HCT116 (cell line): ENCODE measurements around the gene SIPA1L3.

Experiments used
- EZH2 ChIP-seq: fragments of 200-600 bp; sonication (generic); IDR thresholded peaks from 2 replicates; pipeline ENCODE4 v1.6.1; 2017; ENCODE audit warnings: antibody characterized with exemption, mixed run types
- EZH2phosphoT487 ChIP-seq: fragments of 200-600 bp; IDR thresholded peaks from 2 replicates; pipeline ENCODE4 v1.6.1; 2018; ENCODE audit warnings: antibody characterized with exemption, borderline replicate concordance
- JUND ChIP-seq: IDR thresholded peaks from 2 replicates; pipeline ENCODE4 v1.6.1; 2012
- POLR2AphosphoS5 ChIP-seq: IDR thresholded peaks from 2 replicates; pipeline ENCODE4 v1.6.1; 2011; ENCODE audit warnings: mild to moderate bottlenecking, low read depth, low read length, moderate library complexity
- RAD21 ChIP-seq: IDR thresholded peaks from 2 replicates; pipeline ENCODE4 v1.6.1; 2012; ENCODE audit warnings: low read depth, mild to moderate bottlenecking
- YY1 ChIP-seq: IDR thresholded peaks from 2 replicates; pipeline ENCODE4 v1.6.1; 2011; ENCODE audit warnings: low read length, low read depth, moderate library complexity, mild to moderate bottlenecking; ENCODE audit not compliant: insufficient replicate concordance; ENCODE audit errors: extremely low read depth
- TF ChIP-seq, protein P1 (sequence below), 3 experiments: fragments of 200-600 bp in 1 of 3; sonication (generic) in 1 of 3; IDR thresholded peaks in 2 of 3; conservative IDR thresholded peaks in 1 of 3; 2 replicates each; pipeline ENCODE4 v1.5.1; 2012 to 2017; ENCODE audit warnings: low read depth in 2 of 3, low read length in 2 of 3, antibody characterized with exemption in 1 of 3, borderline replicate concordance in 1 of 3, control low read depth in 1 of 3, mild to moderate bottlenecking in 1 of 3, mixed read lengths in 1 of 3, mixed run types in 1 of 3, moderate library complexity in 1 of 3; ENCODE audit not compliant: insufficient read depth in 1 of 3
- TF ChIP-seq, protein P2 (sequence below): IDR thresholded peaks from 2 replicates; pipeline ENCODE4 v1.6.1; 2012; ENCODE audit warnings: low read depth

DNA sequence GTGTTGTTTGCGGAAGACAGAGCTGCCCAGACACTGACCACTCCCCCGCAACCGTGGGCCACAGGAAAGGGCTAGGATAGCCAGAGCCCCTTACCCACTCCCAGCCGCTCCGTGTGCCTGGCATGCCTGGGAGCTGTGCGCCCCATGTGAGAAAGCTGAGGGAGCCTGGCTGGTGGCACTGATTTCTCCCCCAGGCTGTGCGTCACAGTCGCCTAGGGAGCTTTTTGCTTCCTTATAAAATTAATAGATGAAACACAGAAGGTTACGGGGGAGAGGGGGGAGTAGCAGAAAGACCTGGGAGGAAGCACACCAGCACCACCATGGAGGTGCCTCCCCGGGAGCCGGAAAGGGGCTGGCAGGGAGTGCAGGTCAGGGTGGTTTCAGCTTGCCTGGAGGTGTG is 292.3 kb downstream of the SIPA1L3 start:
- TF ChIP-seq RAD21 = no peak
- TF ChIP-seq, protein P1, sequence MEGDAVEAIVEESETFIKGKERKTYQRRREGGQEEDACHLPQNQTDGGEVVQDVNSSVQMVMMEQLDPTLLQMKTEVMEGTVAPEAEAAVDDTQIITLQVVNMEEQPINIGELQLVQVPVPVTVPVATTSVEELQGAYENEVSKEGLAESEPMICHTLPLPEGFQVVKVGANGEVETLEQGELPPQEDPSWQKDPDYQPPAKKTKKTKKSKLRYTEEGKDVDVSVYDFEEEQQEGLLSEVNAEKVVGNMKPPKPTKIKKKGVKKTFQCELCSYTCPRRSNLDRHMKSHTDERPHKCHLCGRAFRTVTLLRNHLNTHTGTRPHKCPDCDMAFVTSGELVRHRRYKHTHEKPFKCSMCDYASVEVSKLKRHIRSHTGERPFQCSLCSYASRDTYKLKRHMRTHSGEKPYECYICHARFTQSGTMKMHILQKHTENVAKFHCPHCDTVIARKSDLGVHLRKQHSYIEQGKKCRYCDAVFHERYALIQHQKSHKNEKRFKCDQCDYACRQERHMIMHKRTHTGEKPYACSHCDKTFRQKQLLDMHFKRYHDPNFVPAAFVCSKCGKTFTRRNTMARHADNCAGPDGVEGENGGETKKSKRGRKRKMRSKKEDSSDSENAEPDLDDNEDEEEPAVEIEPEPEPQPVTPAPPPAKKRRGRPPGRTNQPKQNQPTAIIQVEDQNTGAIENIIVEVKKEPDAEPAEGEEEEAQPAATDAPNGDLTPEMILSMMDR (IDR thresholded peaks at IDR 0.05 in 2 of 3, conservative IDR thresholded peaks at IDR 0.05 in 1 of 3; ENCODE audit: borderline replicate concordance in 1 of 3, insufficient read depth in 1 of 3, low read depth in 2 of 3, low read length in 2 of 3) = no peak
- TF ChIP-seq, protein P2, sequence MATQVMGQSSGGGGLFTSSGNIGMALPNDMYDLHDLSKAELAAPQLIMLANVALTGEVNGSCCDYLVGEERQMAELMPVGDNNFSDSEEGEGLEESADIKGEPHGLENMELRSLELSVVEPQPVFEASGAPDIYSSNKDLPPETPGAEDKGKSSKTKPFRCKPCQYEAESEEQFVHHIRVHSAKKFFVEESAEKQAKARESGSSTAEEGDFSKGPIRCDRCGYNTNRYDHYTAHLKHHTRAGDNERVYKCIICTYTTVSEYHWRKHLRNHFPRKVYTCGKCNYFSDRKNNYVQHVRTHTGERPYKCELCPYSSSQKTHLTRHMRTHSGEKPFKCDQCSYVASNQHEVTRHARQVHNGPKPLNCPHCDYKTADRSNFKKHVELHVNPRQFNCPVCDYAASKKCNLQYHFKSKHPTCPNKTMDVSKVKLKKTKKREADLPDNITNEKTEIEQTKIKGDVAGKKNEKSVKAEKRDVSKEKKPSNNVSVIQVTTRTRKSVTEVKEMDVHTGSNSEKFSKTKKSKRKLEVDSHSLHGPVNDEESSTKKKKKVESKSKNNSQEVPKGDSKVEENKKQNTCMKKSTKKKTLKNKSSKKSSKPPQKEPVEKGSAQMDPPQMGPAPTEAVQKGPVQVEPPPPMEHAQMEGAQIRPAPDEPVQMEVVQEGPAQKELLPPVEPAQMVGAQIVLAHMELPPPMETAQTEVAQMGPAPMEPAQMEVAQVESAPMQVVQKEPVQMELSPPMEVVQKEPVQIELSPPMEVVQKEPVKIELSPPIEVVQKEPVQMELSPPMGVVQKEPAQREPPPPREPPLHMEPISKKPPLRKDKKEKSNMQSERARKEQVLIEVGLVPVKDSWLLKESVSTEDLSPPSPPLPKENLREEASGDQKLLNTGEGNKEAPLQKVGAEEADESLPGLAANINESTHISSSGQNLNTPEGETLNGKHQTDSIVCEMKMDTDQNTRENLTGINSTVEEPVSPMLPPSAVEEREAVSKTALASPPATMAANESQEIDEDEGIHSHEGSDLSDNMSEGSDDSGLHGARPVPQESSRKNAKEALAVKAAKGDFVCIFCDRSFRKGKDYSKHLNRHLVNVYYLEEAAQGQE = no peak
- no peak for TF ChIP-seq EZH2phosphoT487
- TF ChIP-seq YY1 = no peak
- no peak for TF ChIP-seq JUND
- no peak for TF ChIP-seq POLR2AphosphoS5
- no peak for TF ChIP-seq EZH2
